Osteocyte (in vitro differentiated cells): ENCODE results near the gene FRS3. TPM values are rescaled to one million over a fixed set of nuclear protein-coding genes. Genes with fewer than 3 reads are reported as not detected.
"Not testable (repeated sequence)": the region's sequence is repeated elsewhere in the genome, so short reads cannot be mapped to it uniquely, and the experiment has no call there.

ENCODE experiments used
- DNase-seq: peaks from one replicate; pipeline ENCODE4 v3.0.0; 2021; ENCODE audit warnings: mixed read lengths; ENCODE audit not compliant: unreplicated experiment; ENCODE audit errors: extremely low spot score
- H3K27ac Mint-ChIP-seq: one replicate; pipeline ENCODE4 v1.8.0; 2021; ENCODE audit warnings: mild to moderate bottlenecking, mixed read lengths; ENCODE audit not compliant: unreplicated experiment
- H3K27me3 Mint-ChIP-seq: one replicate; pipeline ENCODE4 v1.8.0; 2021; ENCODE audit warnings: mixed read lengths; ENCODE audit not compliant: unreplicated experiment
- H3K36me3 Mint-ChIP-seq: one replicate; pipeline ENCODE4 v1.8.0; 2021; ENCODE audit warnings: mixed read lengths; ENCODE audit not compliant: unreplicated experiment
- H3K4me1 Mint-ChIP-seq: one replicate; pipeline ENCODE4 v1.8.0; 2021; ENCODE audit warnings: mixed read lengths; ENCODE audit not compliant: unreplicated experiment
- H3K4me3 Mint-ChIP-seq: one replicate; pipeline ENCODE4 v1.8.0; 2021; ENCODE audit warnings: mild to moderate bottlenecking, moderate library complexity, mixed read lengths; ENCODE audit not compliant: unreplicated experiment
- H3K9me3 Mint-ChIP-seq: one replicate; pipeline ENCODE4 v1.8.0; 2021; ENCODE audit warnings: mixed read lengths; ENCODE audit not compliant: unreplicated experiment
- CTCF ChIP-seq: fragments of 200-600 bp; sonication (generic); IDR thresholded peaks from 2 replicates; pipeline ENCODE4 v1.5.0; 2021; ENCODE audit warnings: antibody characterized with exemption, mild to moderate bottlenecking, moderate library complexity
- total RNA-seq: library from RNA; stranded (reverse); gene quantifications from 2 replicates; pipeline ENCODE4 v1.2.1, GENCODE V29; 2021

The FRS3 gene
- total RNA-seq, 1 donor from 2014 or later: 3.9 TPM

GRCh38 chr6:41814629-41815028, 34.9 kb upstream of the FRS3 start:
- Mint-ChIP-seq H3K4me1 (peaks cover 4% of the 10 kb centered on the region), H3K9me3 (no peaks in the 10 kb centered on the region), H3K4me3 (no peak overlapping the region), H3K36me3 (no peaks in the 10 kb centered on the region), H3K27ac (no peak overlapping the region), H3K27me3 (no peaks in the 10 kb centered on the region)
- TF ChIP-seq CTCF: no peak
- no peak for DNase-seq

- Mint-ChIP-seq H3K4me1 (peaks cover 4% of the 10 kb centered on the region), H3K4me3 (no peak overlapping the region), H3K27me3 (no peaks in the 10 kb centered on the region), H3K9me3 (no peaks in the 10 kb centered on the region), H3K27ac (no peak overlapping the region), H3K36me3 (no peaks in the 10 kb centered on the region)
- no peak for TF ChIP-seq CTCF
- DNase-seq: no peak
These were observed 34.3 kb upstream of the FRS3 start for GRCh38 chr6:41813956-41814355.

GRCh38 chr6:41813469-41813868, 33.8 kb upstream of the FRS3 start:
- Mint-ChIP-seq H3K36me3 (no peaks in the 10 kb centered on the region), H3K4me3 (no peak overlapping the region), H3K27ac (no peak overlapping the region), H3K4me1 (peaks cover 4% of the 10 kb centered on the region), H3K9me3 (no peaks in the 10 kb centered on the region), H3K27me3 (no peaks in the 10 kb centered on the region)
- no peak for TF ChIP-seq CTCF
- DNase-seq: no peak

GRCh38 chr6:41811946-41812345, 32.2 kb upstream of the FRS3 start:
- not testable (repeated sequence) for DNase-seq, H3K36me3 Mint-ChIP-seq, H3K4me3 Mint-ChIP-seq, H3K27me3 Mint-ChIP-seq, H3K9me3 Mint-ChIP-seq, H3K27ac Mint-ChIP-seq, H3K4me1 Mint-ChIP-seq

- Mint-ChIP-seq H3K27me3 (no peaks in the 10 kb centered on the region), H3K27ac (no peak overlapping the region), H3K36me3 (no peaks in the 10 kb centered on the region), H3K4me1 (peaks cover 2% of the 10 kb centered on the region), H3K4me3 (no peak overlapping the region), H3K9me3 (no peaks in the 10 kb centered on the region)
- DNase-seq: no peak
- no peak for TF ChIP-seq CTCF
These were observed 31.4 kb upstream of the FRS3 start for GRCh38 chr6:41811095-41811494.
